ENCODE data around the gene TMEM203.

TMEM203 gene

GRCh38 chr9:137193771-137194170 is 11.7 kb downstream of the TMEM203 start:
- Histone ChIP-seq H3K27me3 (ENCODE audit: low read depth, low read length) (no peaks in the 10 kb centered on the region), H3K79me2 (ENCODE audit: low read length) (peaks cover 20% of the 10 kb centered on the region), H3K9ac (ENCODE audit: low read length) (no peak overlapping the region), H3K27ac (ENCODE audit: low read length) (no peak overlapping the region), H3K4me2 (ENCODE audit: low read length) (no peak overlapping the region), H3K9me3 (ENCODE audit: insufficient read depth, low read length) (no peaks in the 10 kb centered on the region), H3K4me1 (ENCODE audit: low read length) (peaks cover 8% of the 10 kb centered on the region), H3K4me3 (ENCODE audit: low read length) (no peak overlapping the region), H2AFZ (ENCODE audit: low read depth, low read length) (no peak overlapping the region), H4K20me1 (ENCODE audit: insufficient read depth, low read length) (no peaks in the 10 kb centered on the region), H3K36me3 (replicated peaks; ENCODE audit: low read depth, low read length) (peaks cover 6% of the 10 kb centered on the region)
- TF ChIP-seq, protein P1, sequence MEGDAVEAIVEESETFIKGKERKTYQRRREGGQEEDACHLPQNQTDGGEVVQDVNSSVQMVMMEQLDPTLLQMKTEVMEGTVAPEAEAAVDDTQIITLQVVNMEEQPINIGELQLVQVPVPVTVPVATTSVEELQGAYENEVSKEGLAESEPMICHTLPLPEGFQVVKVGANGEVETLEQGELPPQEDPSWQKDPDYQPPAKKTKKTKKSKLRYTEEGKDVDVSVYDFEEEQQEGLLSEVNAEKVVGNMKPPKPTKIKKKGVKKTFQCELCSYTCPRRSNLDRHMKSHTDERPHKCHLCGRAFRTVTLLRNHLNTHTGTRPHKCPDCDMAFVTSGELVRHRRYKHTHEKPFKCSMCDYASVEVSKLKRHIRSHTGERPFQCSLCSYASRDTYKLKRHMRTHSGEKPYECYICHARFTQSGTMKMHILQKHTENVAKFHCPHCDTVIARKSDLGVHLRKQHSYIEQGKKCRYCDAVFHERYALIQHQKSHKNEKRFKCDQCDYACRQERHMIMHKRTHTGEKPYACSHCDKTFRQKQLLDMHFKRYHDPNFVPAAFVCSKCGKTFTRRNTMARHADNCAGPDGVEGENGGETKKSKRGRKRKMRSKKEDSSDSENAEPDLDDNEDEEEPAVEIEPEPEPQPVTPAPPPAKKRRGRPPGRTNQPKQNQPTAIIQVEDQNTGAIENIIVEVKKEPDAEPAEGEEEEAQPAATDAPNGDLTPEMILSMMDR (IDR thresholded peaks at IDR 0.05; ENCODE audit: low read depth, low read length), result no peak
- TF ChIP-seq EZH2phosphoT487 (IDR thresholded peaks at IDR 0.05; ENCODE audit: low read depth), result no peak

GRCh38 chr9:137192859-137193258 is 12.6 kb downstream of the TMEM203 start:
- Histone ChIP-seq H3K4me3 (ENCODE audit: low read length) (no peak overlapping the region), H3K9me3 (ENCODE audit: insufficient read depth, low read length) (no peaks in the 10 kb centered on the region), H3K4me2 (ENCODE audit: low read length) (no peak overlapping the region), H4K20me1 (ENCODE audit: insufficient read depth, low read length) (no peaks in the 10 kb centered on the region), H3K27ac (ENCODE audit: low read length) (no peak overlapping the region), H2AFZ (ENCODE audit: low read depth, low read length) (no peak overlapping the region), H3K9ac (ENCODE audit: low read length) (no peak overlapping the region), H3K4me1 (ENCODE audit: low read length) (peaks cover 8% of the 10 kb centered on the region), H3K79me2 (ENCODE audit: low read length) (peaks cover 25% of the 10 kb centered on the region), H3K36me3 (replicated peaks; ENCODE audit: low read depth, low read length) (peaks cover 6% of the 10 kb centered on the region), H3K27me3 (ENCODE audit: low read depth, low read length) (no peaks in the 10 kb centered on the region)
- TF ChIP-seq, protein P1 (IDR thresholded peaks at IDR 0.05; ENCODE audit: low read depth, low read length), result no peak
- no peak for TF ChIP-seq EZH2phosphoT487 (IDR thresholded peaks at IDR 0.05; ENCODE audit: low read depth)

GRCh38 chr9:137192448-137192780 is 13.0 kb downstream of the TMEM203 start:
- Histone ChIP-seq H4K20me1 (ENCODE audit: insufficient read depth, low read length) (no peaks in the 10 kb centered on the region), H3K27ac (ENCODE audit: low read length) (no peak overlapping the region), H3K4me1 (ENCODE audit: low read length) (peaks cover 11% of the 10 kb centered on the region), H3K4me3 (ENCODE audit: low read length) (no peak overlapping the region), H3K79me2 (ENCODE audit: low read length) (peaks cover 29% of the 10 kb centered on the region), H3K36me3 (replicated peaks; ENCODE audit: low read depth, low read length) (peaks cover 6% of the 10 kb centered on the region), H2AFZ (ENCODE audit: low read depth, low read length) (no peak overlapping the region), H3K9ac (ENCODE audit: low read length) (no peak overlapping the region), H3K27me3 (ENCODE audit: low read depth, low read length) (no peaks in the 10 kb centered on the region), H3K9me3 (ENCODE audit: insufficient read depth, low read length) (no peaks in the 10 kb centered on the region), H3K4me2 (ENCODE audit: low read length) (no peak overlapping the region)
- no peak for TF ChIP-seq EZH2phosphoT487 (IDR thresholded peaks at IDR 0.05; ENCODE audit: low read depth)
- TF ChIP-seq, protein P1 (IDR thresholded peaks at IDR 0.05; ENCODE audit: low read depth, low read length), result no peak

DNA sequence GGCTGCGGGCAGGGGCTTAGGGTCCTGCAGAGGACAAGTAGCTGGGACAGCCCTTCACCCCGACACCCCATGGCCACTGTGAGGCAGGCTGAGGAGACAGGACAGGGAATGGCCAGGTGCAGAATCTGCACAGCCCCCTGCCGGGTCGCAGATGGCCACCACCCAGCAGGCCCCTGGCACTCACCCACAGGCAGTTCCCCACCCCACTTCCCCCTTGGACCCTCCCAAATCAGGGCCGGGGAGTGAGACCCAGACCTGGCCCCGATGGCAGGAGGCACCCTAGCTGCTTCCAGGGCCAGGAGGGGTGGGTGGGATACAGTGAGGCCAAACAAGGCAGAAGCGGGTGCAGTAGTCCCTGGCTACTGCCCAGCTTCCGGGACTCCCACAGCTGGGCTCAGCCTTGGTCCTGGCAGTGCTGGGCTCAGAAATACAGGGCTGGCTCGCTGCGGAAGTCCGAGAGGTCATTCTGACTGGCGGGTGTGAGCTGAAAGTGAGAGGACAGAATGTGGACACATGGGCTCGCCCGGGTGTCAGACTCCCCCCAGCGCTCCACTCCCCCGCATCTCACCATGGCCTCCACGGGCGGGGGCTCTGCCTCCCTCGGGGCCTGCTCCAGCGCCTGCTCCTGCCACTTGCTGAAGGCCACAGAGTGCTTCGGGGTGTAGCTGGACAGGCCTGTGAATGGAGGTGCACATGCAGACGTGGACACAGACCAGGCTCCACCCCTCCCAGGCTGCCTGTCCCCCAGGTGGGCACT is 13.6 kb downstream of the TMEM203 start:
- Histone ChIP-seq H3K4me2 (ENCODE audit: low read length) (no peak overlapping the region), H3K27me3 (ENCODE audit: low read depth, low read length) (no peaks in the 10 kb centered on the region), H3K9ac (ENCODE audit: low read length) (no peak overlapping the region), H3K4me1 (ENCODE audit: low read length) (peaks cover 17% of the 10 kb centered on the region), H3K36me3 (replicated peaks; ENCODE audit: low read depth, low read length) (peaks cover 6% of the 10 kb centered on the region), H4K20me1 (ENCODE audit: insufficient read depth, low read length) (no peaks in the 10 kb centered on the region), H3K79me2 (ENCODE audit: low read length) (peaks cover 34% of the 10 kb centered on the region), H3K4me3 (ENCODE audit: low read length) (no peak overlapping the region), H3K27ac (ENCODE audit: low read length) (no peak overlapping the region), H3K9me3 (ENCODE audit: insufficient read depth, low read length) (no peaks in the 10 kb centered on the region), H2AFZ (ENCODE audit: low read depth, low read length) (no peak overlapping the region)
- TF ChIP-seq, protein P1 (IDR thresholded peaks at IDR 0.05; ENCODE audit: low read depth, low read length), result no peak
- TF ChIP-seq EZH2phosphoT487 (IDR thresholded peaks at IDR 0.05; ENCODE audit: low read depth), result no peak

Measured in OCI-LY3 (cell line).